NCI-H460 (cell line): ENCODE results near the gene FASLG. TPM values are rescaled to one million over a fixed set of nuclear protein-coding genes. Genes with fewer than 3 reads are reported as not detected.
"Not testable (repeated sequence)": the region's sequence is repeated elsewhere in the genome, so short reads cannot be mapped to it uniquely, and the experiment has no call there.

Experiments
- DNase-seq: peaks from one replicate; pipeline ENCODE4 v3.0.0-alpha.2; 2016; ENCODE audit warnings: low read depth; ENCODE audit errors: extremely low read depth
- polyA plus RNA-seq: library from polyadenylated mRNA; depleted of rRNA; stranded (reverse); fragments of >200 nt; gene quantifications from 2 replicates; pipeline ENCODE4 v1.2.3, GENCODE V29; 2014; cell fraction: nucleus; rRNA removed
- total RNA-seq: library from RNA; depleted of rRNA; stranded (reverse); fragments of >200 nt; shearing (Covaris generic); gene quantifications from 2 replicates; pipeline ENCODE4 v1.2.3, GENCODE V29; 2014; rRNA removed

The FASLG gene
- total RNA-seq, result not detected in 2 replicates
- polyA plus RNA-seq, result not detected in 2 replicates

GRCh38 chr1:172658871-172659453, at the start of gene FASLG:
Gene FASLG, plus strand, starts transcription at chr1:172659103. Its CDS starts 99 bp downstream, at chr1:172659202.
- DNase-seq, result no peak

GRCh38 chr1:172609528-172609927, 49.4 kb upstream of the FASLG start:
- no peak for DNase-seq

GRCh38 chr1:172612478-172612877, 46.4 kb upstream of the FASLG start:
- DNase-seq, result no peak

GRCh38 chr1:172613294-172613693, 45.6 kb upstream of the FASLG start:
- DNase-seq, result no peak

- no peak for DNase-seq
These were observed 42.7 kb upstream of the FASLG start for GRCh38 chr1:172616195-172616594.

- DNase-seq, result no peak
These were observed 42.3 kb upstream of the FASLG start for GRCh38 chr1:172616636-172617035.

GRCh38 chr1:172620603-172621002, 38.3 kb upstream of the FASLG start:
- DNase-seq, result not testable (repeated sequence)

GRCh38 chr1:172622541-172622940, 36.4 kb upstream of the FASLG start:
- no peak for DNase-seq

GRCh38 chr1:172623748-172624147, 35.2 kb upstream of the FASLG start:
- DNase-seq, result no peak

- DNase-seq, result no peak
These were observed 32.1 kb upstream of the FASLG start for GRCh38 chr1:172626845-172627244.

GRCh38 chr1:172627702-172628101, 31.2 kb upstream of the FASLG start:
- no peak for DNase-seq

- DNase-seq, result no peak
These were observed 30.5 kb upstream of the FASLG start for GRCh38 chr1:172628401-172628800.

- no peak for DNase-seq
These were observed 29.7 kb upstream of the FASLG start for GRCh38 chr1:172629170-172629569.

- no peak for DNase-seq
These were observed 29.3 kb upstream of the FASLG start for GRCh38 chr1:172629638-172630037.

GRCh38 chr1:172630056-172630818, 28.7 kb upstream of the FASLG start:
- no peak for DNase-seq

GRCh38 chr1:172630868-172631267, 28.0 kb upstream of the FASLG start:
- no peak for DNase-seq

GRCh38 chr1:172637522-172637921, 21.4 kb upstream of the FASLG start:
- DNase-seq, result no peak

GRCh38 chr1:172638249-172638648, 20.7 kb upstream of the FASLG start:
- DNase-seq, result no peak

GRCh38 chr1:172638885-172639831, 19.7 kb upstream of the FASLG start:
- DNase-seq, result no peak

- no peak for DNase-seq
These were observed 18.8 kb upstream of the FASLG start for GRCh38 chr1:172640111-172640510.

GRCh38 chr1:172641492-172641891, 17.4 kb upstream of the FASLG start:
- DNase-seq, result no peak
